ENCODE data around the gene CREB3.

DNA sequence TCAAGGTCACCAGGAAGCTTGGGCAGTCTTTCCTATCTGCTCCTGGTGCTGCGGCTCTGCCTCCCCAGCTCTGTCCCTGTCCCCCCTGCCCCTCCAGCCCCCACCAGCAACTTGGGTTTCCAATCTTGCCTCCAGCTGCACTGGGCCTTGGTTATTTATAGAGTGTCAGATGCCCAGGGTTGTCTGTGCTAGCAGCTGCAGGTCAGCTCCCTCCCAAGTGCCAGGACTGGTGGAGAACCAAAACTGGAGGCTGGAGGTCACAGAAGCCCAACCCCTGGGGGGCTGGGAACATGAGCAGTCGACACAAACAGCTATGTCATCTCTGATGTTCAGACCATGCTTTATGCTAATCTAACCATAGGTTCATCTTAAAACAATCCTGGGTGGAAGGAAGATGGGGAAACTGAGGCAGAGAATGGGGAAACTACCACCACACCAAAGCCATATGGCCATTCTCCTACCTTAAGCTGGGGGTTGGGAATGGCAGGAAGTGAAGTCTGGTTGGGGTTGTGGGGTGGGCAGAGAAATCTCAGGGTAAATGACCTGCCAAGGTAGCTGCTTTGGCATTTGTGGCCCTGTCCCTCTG, 44.4 kb upstream of the CREB3 start:
- TF ChIP-seq, protein P1, sequence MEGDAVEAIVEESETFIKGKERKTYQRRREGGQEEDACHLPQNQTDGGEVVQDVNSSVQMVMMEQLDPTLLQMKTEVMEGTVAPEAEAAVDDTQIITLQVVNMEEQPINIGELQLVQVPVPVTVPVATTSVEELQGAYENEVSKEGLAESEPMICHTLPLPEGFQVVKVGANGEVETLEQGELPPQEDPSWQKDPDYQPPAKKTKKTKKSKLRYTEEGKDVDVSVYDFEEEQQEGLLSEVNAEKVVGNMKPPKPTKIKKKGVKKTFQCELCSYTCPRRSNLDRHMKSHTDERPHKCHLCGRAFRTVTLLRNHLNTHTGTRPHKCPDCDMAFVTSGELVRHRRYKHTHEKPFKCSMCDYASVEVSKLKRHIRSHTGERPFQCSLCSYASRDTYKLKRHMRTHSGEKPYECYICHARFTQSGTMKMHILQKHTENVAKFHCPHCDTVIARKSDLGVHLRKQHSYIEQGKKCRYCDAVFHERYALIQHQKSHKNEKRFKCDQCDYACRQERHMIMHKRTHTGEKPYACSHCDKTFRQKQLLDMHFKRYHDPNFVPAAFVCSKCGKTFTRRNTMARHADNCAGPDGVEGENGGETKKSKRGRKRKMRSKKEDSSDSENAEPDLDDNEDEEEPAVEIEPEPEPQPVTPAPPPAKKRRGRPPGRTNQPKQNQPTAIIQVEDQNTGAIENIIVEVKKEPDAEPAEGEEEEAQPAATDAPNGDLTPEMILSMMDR (IDR thresholded peaks at IDR 0.05) = no peak
- TF ChIP-seq POLR2AphosphoS5 (IDR thresholded peaks at IDR 0.05) = no peak

All from breast epithelium (tissue), 3 donors.